ENCODE data around the gene OASL. TPM values are rescaled to one million over a fixed set of nuclear protein-coding genes. Genes with fewer than 3 reads are reported as not detected.

Gene OASL
- total and polyA plus RNA-seq, 4 donors: 0.60 to 11.1 (median 9.2) TPM

DNA sequence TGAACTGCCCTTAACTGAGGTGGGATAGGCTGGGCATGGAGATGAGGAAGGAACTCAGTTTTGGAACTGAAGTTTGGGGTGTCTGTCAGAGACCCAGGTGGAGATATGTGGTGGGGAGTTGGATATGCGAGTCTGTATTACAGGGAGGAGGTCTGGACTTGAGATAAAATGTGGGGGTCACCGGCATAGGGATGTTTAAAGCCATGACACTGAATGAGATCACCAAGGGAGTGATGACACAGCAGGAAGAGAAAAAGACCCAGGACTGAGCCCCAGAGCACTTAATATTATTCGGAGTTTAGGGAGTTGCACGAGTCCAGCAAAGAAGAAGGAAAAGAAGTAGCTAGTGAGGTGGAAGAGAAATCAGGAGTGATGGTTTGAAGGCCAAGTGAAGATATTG, 4.0 kb upstream of the OASL start:
- H3K27me3 ChIP-seq (ENCODE audit: control insufficient read depth in 3 of 3, insufficient read depth in 3 of 3, low read length in 2 of 3): no peaks in the 10 kb centered on the region
- no peak overlapping the region for H3K27ac ChIP-seq (ENCODE audit: low read depth in 1 of 2, low read length in 1 of 2)
- WGBS, 2 donors: 85 to 88% methylated on average over 4 of the region's 4 CpGs
- no peak overlapping the region for H3K9ac ChIP-seq (ENCODE audit: insufficient read depth in 1 of 2, low read length in 2 of 2)
- TF ChIP-seq, protein P1, sequence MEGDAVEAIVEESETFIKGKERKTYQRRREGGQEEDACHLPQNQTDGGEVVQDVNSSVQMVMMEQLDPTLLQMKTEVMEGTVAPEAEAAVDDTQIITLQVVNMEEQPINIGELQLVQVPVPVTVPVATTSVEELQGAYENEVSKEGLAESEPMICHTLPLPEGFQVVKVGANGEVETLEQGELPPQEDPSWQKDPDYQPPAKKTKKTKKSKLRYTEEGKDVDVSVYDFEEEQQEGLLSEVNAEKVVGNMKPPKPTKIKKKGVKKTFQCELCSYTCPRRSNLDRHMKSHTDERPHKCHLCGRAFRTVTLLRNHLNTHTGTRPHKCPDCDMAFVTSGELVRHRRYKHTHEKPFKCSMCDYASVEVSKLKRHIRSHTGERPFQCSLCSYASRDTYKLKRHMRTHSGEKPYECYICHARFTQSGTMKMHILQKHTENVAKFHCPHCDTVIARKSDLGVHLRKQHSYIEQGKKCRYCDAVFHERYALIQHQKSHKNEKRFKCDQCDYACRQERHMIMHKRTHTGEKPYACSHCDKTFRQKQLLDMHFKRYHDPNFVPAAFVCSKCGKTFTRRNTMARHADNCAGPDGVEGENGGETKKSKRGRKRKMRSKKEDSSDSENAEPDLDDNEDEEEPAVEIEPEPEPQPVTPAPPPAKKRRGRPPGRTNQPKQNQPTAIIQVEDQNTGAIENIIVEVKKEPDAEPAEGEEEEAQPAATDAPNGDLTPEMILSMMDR (IDR thresholded peaks at IDR 0.05; ENCODE audit: control extremely low read depth, extremely low read depth): no peak
- ATAC-seq (ENCODE audit: insufficient read depth, low FRiP score): no peak
- H3K9me3 ChIP-seq (ENCODE audit: control insufficient read depth in 4 of 4, insufficient read depth in 3 of 4, low read length in 3 of 4): no peaks in the 10 kb centered on the region
- no peaks in the 10 kb centered on the region for H3K36me3 ChIP-seq (ENCODE audit: control insufficient read depth in 4 of 4, insufficient read depth in 4 of 4, low read length in 4 of 4)
- no peak overlapping the region for H3K4me3 ChIP-seq
- DNase-seq: no peak
- H3K4me1 ChIP-seq (ENCODE audit: control insufficient read depth in 5 of 5, insufficient read depth in 5 of 5, low read length in 5 of 5): peaks cover 0 to 6% (median 0%) of the 10 kb centered on the region in 5 donors

DNA sequence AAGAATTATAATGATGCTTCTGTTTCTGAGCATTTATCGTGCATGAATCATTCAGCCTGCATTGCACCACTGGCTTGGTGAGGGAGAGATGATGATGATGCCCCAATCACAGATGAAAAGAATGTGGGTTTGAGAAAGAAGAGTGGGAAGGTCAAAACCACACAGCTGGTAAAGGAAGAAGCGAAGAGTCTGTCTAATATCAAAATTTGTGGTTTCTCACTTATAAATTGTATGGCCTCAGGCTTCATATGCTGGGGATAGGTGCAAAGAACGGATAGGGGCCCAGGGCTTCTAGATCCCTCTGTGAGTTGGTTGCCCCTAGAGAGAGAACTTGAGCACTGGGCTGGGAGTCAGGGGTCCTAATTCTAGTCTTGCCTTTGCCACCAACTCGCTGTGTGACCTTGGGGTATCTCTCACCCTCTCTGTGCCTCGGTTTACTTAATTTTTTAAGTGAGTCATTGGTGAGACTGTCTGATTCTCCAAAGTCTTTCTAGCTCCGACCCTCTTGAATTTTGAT, 2.2 kb downstream of the OASL start:
- no peaks in the 10 kb centered on the region for H3K9me3 ChIP-seq (ENCODE audit: control insufficient read depth in 4 of 4, insufficient read depth in 3 of 4, low read length in 3 of 4)
- DNase-seq (no peak), ATAC-seq (ENCODE audit: insufficient read depth, low FRiP score) (no peak)
- 73 to 76% methylated on average over 6 of the region's 6 CpGs for WGBS, 2 donors
- no peaks in the 10 kb centered on the region for H3K27me3 ChIP-seq (ENCODE audit: control insufficient read depth in 3 of 3, insufficient read depth in 3 of 3, low read length in 2 of 3)
- TF ChIP-seq, protein P1 (IDR thresholded peaks at IDR 0.05; ENCODE audit: control extremely low read depth, extremely low read depth): no peak
- H3K4me1 ChIP-seq (ENCODE audit: control insufficient read depth in 5 of 5, insufficient read depth in 5 of 5, low read length in 5 of 5): peaks cover 0 to 13% (median 0%) of the 10 kb centered on the region in 5 donors
- H3K4me3 ChIP-seq: no peak overlapping the region
- no peak overlapping the region for H3K9ac ChIP-seq (ENCODE audit: insufficient read depth in 1 of 2, low read length in 2 of 2)
- H3K36me3 ChIP-seq (ENCODE audit: control insufficient read depth in 4 of 4, insufficient read depth in 4 of 4, low read length in 4 of 4): no peaks in the 10 kb centered on the region
- no peak overlapping the region for H3K27ac ChIP-seq (ENCODE audit: low read depth in 1 of 2, low read length in 1 of 2)

DNA sequence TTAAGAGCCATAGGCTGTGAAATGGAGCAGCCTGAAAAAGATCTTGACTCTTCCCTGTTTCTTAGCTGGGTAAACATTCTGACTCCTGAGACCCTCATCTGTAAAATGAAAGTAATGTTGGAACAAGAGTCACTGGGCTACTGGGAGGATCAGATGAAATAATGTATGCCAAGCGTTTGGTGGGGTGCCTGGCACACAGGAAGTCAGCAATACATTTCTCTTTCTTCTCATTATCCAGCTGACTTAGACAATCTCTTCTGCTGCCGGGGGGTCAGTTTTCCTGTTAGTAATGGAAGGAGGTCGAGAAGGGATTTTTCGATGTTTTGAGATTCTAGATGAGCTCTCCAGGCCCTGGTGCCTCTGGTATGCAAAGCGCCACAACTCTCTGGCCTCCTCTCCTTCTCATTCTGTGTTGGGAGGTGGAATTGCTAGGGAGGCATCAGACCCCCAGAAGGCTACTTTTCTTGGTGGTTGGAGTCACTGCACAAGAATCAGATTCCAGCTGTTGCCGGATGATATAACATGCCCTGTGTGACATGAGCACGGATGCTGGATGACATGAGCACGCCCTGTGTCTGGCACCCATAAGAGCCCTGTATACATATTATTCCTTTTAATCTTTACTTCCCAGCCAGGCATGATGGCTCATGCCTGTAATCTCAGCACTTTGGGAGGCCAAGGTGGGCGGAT, 4.3 kb downstream of the OASL start:
- ATAC-seq (ENCODE audit: insufficient read depth, low FRiP score) (no peak), DNase-seq (no peak)
- H3K4me3 ChIP-seq: no peak overlapping the region
- H3K4me1 ChIP-seq (ENCODE audit: control insufficient read depth in 5 of 5, insufficient read depth in 5 of 5, low read length in 5 of 5): peaks cover 0 to 13% (median 0%) of the 10 kb centered on the region in 5 donors
- no peak overlapping the region for H3K9ac ChIP-seq (ENCODE audit: insufficient read depth in 1 of 2, low read length in 2 of 2)
- TF ChIP-seq, protein P1 (IDR thresholded peaks at IDR 0.05; ENCODE audit: control extremely low read depth, extremely low read depth): no peak
- no peak overlapping the region for H3K27ac ChIP-seq (ENCODE audit: low read depth in 1 of 2, low read length in 1 of 2)
- WGBS, 2 donors: 84 to 90% methylated on average over 9 of the region's 9 CpGs
- H3K36me3 ChIP-seq (ENCODE audit: control insufficient read depth in 4 of 4, insufficient read depth in 4 of 4, low read length in 4 of 4): peaks cover 0 to 2% (median 0%) of the 10 kb centered on the region in 4 donors
- no peaks in the 10 kb centered on the region for H3K9me3 ChIP-seq (ENCODE audit: control insufficient read depth in 4 of 4, insufficient read depth in 3 of 4, low read length in 3 of 4)
- no peaks in the 10 kb centered on the region for H3K27me3 ChIP-seq (ENCODE audit: control insufficient read depth in 3 of 3, insufficient read depth in 3 of 3, low read length in 2 of 3)
